GM19463 (cell line): ENCODE results near the gene MYEOV.

Experiments used
- ATAC-seq: cut with Tn5 transposase; IDR thresholded peaks from one replicate; pipeline ENCODE4 v1.9.1; 2021; ENCODE audit warnings: mild to moderate bottlenecking, moderate library complexity; ENCODE audit not compliant: unreplicated experiment

The MYEOV gene

GRCh38 chr11:69293819-69294505, at the start of gene MYEOV:
MYEOV (plus strand) TSS chr11:69294155; CDS start chr11:69295355, 1,200 bp downstream.
- no peak for ATAC-seq

- ATAC-seq = no peak
Observed at GRCh38 chr11:69244266-69244665, 49.7 kb upstream of the MYEOV start.

GRCh38 chr11:69245041-69245440, 48.9 kb upstream of the MYEOV start:
- ATAC-seq = no peak

- no peak for ATAC-seq
Observed at GRCh38 chr11:69245491-69246345, 48.2 kb upstream of the MYEOV start.

- ATAC-seq = no peak
Observed at GRCh38 chr11:69249311-69250185, 44.4 kb upstream of the MYEOV start.

GRCh38 chr11:69250186-69251056, 43.5 kb upstream of the MYEOV start:
- no peak for ATAC-seq

GRCh38 chr11:69251057-69251393, 42.9 kb upstream of the MYEOV start:
- no peak for ATAC-seq

GRCh38 chr11:69251639-69252489, 42.1 kb upstream of the MYEOV start:
- ATAC-seq = no peak

- no peak for ATAC-seq
Observed at GRCh38 chr11:69252490-69252837, 41.5 kb upstream of the MYEOV start.

- ATAC-seq = no peak
Observed at GRCh38 chr11:69253028-69253427, 40.9 kb upstream of the MYEOV start.

GRCh38 chr11:69257134-69257533, 36.8 kb upstream of the MYEOV start:
- ATAC-seq = no peak

- ATAC-seq = no peak
Observed at GRCh38 chr11:69257838-69258658, 35.9 kb upstream of the MYEOV start.

- ATAC-seq = no peak
Observed at GRCh38 chr11:69259096-69259495, 34.9 kb upstream of the MYEOV start.

GRCh38 chr11:69260622-69261021, 33.3 kb upstream of the MYEOV start:
- ATAC-seq = no peak

- no peak for ATAC-seq
Observed at GRCh38 chr11:69261116-69261515, 32.8 kb upstream of the MYEOV start.

- ATAC-seq = no peak
Observed at GRCh38 chr11:69262918-69263735, 30.8 kb upstream of the MYEOV start.

- ATAC-seq = no peak
Observed at GRCh38 chr11:69263736-69264052, 30.3 kb upstream of the MYEOV start.

GRCh38 chr11:69264486-69264885, 29.5 kb upstream of the MYEOV start:
- no peak for ATAC-seq
